Subcutaneous adipose tissue (tissue), 4 donors: ENCODE measurements around the gene SPRED1. TPM values are rescaled to one million over a fixed set of nuclear protein-coding genes. Genes with fewer than 3 reads are reported as not detected.

Experiments used
- CTCF ChIP-seq: fragments of 450-650 bp; IDR thresholded peaks from one replicate; pipeline ENCODE4 v1.5.1; 2016; ENCODE audit warnings: low read depth, mild to moderate bottlenecking, control low read depth, antibody characterized with exemption, moderate library complexity
- total RNA-seq, 4 donors: library from RNA; depleted of rRNA; stranded (reverse); fragments of >200 nt; gene quantifications; one replicate each; pipeline ENCODE4 v1.1.0, GENCODE V29; 2016

The SPRED1 gene
- total RNA-seq, 4 donors from 2014 or later, result 22.2 to 41.7 (median 29.8) TPM

- no peak for TF ChIP-seq CTCF
These were observed 73.0 kb downstream of the SPRED1 start for GRCh38 chr15:38325648-38325990.

GRCh38 chr15:38332711-38333110 is 80.1 kb downstream of the SPRED1 start:
- no peak for TF ChIP-seq CTCF

GRCh38 chr15:38335116-38335515 is 82.5 kb downstream of the SPRED1 start:
- no peak for TF ChIP-seq CTCF

- no peak for TF ChIP-seq CTCF
These were observed 91.7 kb downstream of the SPRED1 start for GRCh38 chr15:38344351-38344750.

- no peak for TF ChIP-seq CTCF
These were observed 96.6 kb downstream of the SPRED1 start for GRCh38 chr15:38349251-38349650.

GRCh38 chr15:38351466-38351865 is 98.8 kb downstream of the SPRED1 start:
- no peak for TF ChIP-seq CTCF

GRCh38 chr15:38354315-38354929 is 101.8 kb downstream of the SPRED1 start:
- no peak for TF ChIP-seq CTCF
